Heart right ventricle (tissue), 16 donors: ENCODE results near the gene NOS1AP. TPM values are rescaled to one million over a fixed set of nuclear protein-coding genes. Genes with fewer than 3 reads are reported as not detected.

ENCODE experiments used
- ATAC-seq, 8 donors: fragments of 200-7000 bp; cut with Tn5 transposase; one replicate each; pipeline ENCODE4 v1.9.1; 2020; ENCODE audit warnings: mild to moderate bottlenecking in 8 of 8, moderate library complexity in 8 of 8, moderate number of reproducible peaks in 1 of 8
- DNase-seq, 2 donors: peaks; one replicate each; pipeline ENCODE4 v3.0.0-alpha.2; 2020
- H3K27ac ChIP-seq, 10 donors: fragments of 200-600 bp; sonication (generic) in 2 of 10; one replicate each; pipeline versions ENCODE4 v1.5.0 to v1.8.0; 2020 to 2022; ENCODE audit warnings: mild to moderate bottlenecking in 3 of 10
- H3K27me3 ChIP-seq, 7 donors: fragments of 200-600 bp; one replicate each; pipeline ENCODE4 v1.8.0; 2021 to 2022; ENCODE audit warnings: mild to moderate bottlenecking in 2 of 7
- H3K36me3 ChIP-seq, 9 donors: fragments of 200-600 bp; sonication (generic) in 1 of 9; one replicate each; pipeline versions ENCODE4 v1.5.0 to v1.8.0; 2020 to 2022; ENCODE audit warnings: mild to moderate bottlenecking in 2 of 9
- H3K4me1 ChIP-seq, 9 donors: fragments of 200-600 bp; sonication (generic) in 1 of 9; one replicate each; pipeline versions ENCODE4 v1.5.0 to v1.8.0; 2020 to 2022; ENCODE audit warnings: mild to moderate bottlenecking in 4 of 9
- H3K4me3 ChIP-seq, 10 donors: fragments of 200-600 bp; sonication (generic) in 2 of 10; one replicate each; pipeline versions ENCODE4 v1.5.0 to v1.8.0; 2020 to 2022; ENCODE audit warnings: mild to moderate bottlenecking in 7 of 10, moderate library complexity in 2 of 10
- H3K9me3 ChIP-seq, 11 donors: fragments of 200-600 bp in 10 of 11; sonication (generic) in 2 of 11; one replicate each; pipeline versions ENCODE4 v1.5.0 to v1.8.0; 2013 to 2022; ENCODE audit warnings: mild to moderate bottlenecking in 2 of 11, control low read depth in 1 of 11, moderate library complexity in 1 of 11
- WGBS, 2 donors: extraction: QIAGEN DNeasy Blood & Tissue Kit; methylation state at CpG; one replicate each; pipeline ENCODE4 v1.1.7; 2013; ENCODE audit warnings: inconsistent platforms in 1 of 2; 5-methylcytosine and 5-hydroxymethylcytosine counted together
- intact Hi-C, 10 donors: fragments of 100-400 bp; cut with DNase I; formaldehyde crosslinking; loops; one replicate each; pipeline versions ENCODE4 v1.11.1 to v1.14.2; 2022
- polyA plus RNA-seq, 2 donors: library from polyadenylated mRNA; stranded (reverse); fragments of 200-250 nt; gene quantifications; one replicate each; pipeline ENCODE4 v1.2.3, GENCODE V29; 2013
- total RNA-seq, 10 donors: library from RNA; stranded (reverse); fragmentation: NEBNext Ultra II Directional in 3 of 10; extraction: Animal tissue kit (Norgen Biotek cat#: 25700) in 3 of 10; gene quantifications; one replicate each; pipeline versions ENCODE4 v1.2.1 to v1.2.4, GENCODE V29; 2021 to 2023
- TF ChIP-seq, protein P1 (sequence below), 9 donors: fragments of 200-600 bp; sonication (generic) in 2 of 9; IDR thresholded peaks; one replicate each; pipeline versions ENCODE4 v1.5.0 to v1.8.0; 2021 to 2022; ENCODE audit warnings: antibody characterized with exemption in 9 of 9, mild to moderate bottlenecking in 5 of 9, moderate library complexity in 1 of 9
- donor health status: Arrhythmogenic right ventricular cardiomyopathy.
- donor health status: ischemic (EF 13 %, LVEDD 7.1; RV severe dilation, severe dysfunction).
- donor health status: healthy with polysubstance abuse.
- donor health status: DM: no; HTN: yes; CAD: no.
- donor health status: DM: no; HTN: no; CAD: no.
- donor health status: ischemic (EF 25% LVEDD 6.9; RV normal size, moderate dysfunction).
- donor health status: ischemic (EF 25% LVEDD 5.7; RV mildly dilated, moderate dysfunction).
- donor health status: healthy.
- donor health status: DM: yes; HTN: yes; CAD: no.
- donor health status: Ischemic cardiomyopathy.
- donor health status: ischemic (EF 35%, LVEDD 5.7; RV mildly dilated, moderate dysfunction).
- donor health status: nonischemic (EF 11% LVEDD 7.7; RV severe dilation, severe dysfunction).
- donor health status: DM: yes; HTN: yes; CAD: no.
- donor health status: PGD.
- donor health status: ischemic (EF 29% LVEDD 5.4; RV normal size, mild dysfunction).
- donor health status: nonischemic (EF 23%, LVEDD 6.1; RV moderate dilation, normal function).

NOS1AP gene
- total and polyA plus RNA-seq, 12 donors = 0.19 to 7.1 (median 4.6) TPM

DNA sequence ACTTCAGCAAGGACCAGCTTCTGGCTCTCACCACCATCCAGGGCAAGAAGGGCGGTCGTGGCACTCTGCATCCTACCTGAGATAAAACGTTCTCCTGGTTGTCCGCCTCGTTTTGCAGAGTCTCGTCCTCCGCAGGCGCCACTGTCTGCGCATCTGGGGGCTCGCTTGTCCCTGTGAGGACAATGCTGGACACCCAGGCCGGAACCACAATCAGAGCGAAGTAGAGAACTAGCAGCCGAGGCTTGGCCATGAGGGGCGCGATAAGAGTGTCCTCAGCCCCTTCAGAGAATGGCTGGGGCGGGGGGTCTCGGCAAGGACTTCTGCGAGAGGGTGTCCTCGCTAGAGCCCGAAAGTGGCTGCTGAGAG is 46.3 kb upstream of the NOS1AP start:
- H3K27me3 ChIP-seq = peaks cover 0 to 45% (median 11%) of the 10 kb centered on the region in 7 donors
- intact Hi-C loops = loop anchor here in 3 of 10 donors (5.0 to 10.0 kb wide), 4 partner anchors 48 to 231 kb away; no protein-coding TSS in a partner anchor
- H3K27ac ChIP-seq = peak overlapping the region in 3 of 10 donors; percentile 32 to 88 (median 49)
- TF ChIP-seq, protein P1, sequence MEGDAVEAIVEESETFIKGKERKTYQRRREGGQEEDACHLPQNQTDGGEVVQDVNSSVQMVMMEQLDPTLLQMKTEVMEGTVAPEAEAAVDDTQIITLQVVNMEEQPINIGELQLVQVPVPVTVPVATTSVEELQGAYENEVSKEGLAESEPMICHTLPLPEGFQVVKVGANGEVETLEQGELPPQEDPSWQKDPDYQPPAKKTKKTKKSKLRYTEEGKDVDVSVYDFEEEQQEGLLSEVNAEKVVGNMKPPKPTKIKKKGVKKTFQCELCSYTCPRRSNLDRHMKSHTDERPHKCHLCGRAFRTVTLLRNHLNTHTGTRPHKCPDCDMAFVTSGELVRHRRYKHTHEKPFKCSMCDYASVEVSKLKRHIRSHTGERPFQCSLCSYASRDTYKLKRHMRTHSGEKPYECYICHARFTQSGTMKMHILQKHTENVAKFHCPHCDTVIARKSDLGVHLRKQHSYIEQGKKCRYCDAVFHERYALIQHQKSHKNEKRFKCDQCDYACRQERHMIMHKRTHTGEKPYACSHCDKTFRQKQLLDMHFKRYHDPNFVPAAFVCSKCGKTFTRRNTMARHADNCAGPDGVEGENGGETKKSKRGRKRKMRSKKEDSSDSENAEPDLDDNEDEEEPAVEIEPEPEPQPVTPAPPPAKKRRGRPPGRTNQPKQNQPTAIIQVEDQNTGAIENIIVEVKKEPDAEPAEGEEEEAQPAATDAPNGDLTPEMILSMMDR (IDR thresholded peaks at IDR 0.05) = no peak
- peaks cover 0 to 17% (median 0%) of the 10 kb centered on the region in 9 donors for H3K36me3 ChIP-seq
- ATAC-seq (peak in 5 of 8 donors; percentile 3 to 22 (median 7)), DNase-seq (peak in 1 of 2 donors; percentile 10)
- peaks cover 0 to 6% (median 0%) of the 10 kb centered on the region in 11 donors for H3K9me3 ChIP-seq
- H3K4me3 ChIP-seq = peak overlapping the region; percentile 47 to 79 (median 64)
- peaks cover 6 to 81% (median 37%) of the 10 kb centered on the region in 9 donors for H3K4me1 ChIP-seq
- WGBS, 2 donors = 31 to 36% methylated on average over 20 of the region's 20 CpGs

DNA sequence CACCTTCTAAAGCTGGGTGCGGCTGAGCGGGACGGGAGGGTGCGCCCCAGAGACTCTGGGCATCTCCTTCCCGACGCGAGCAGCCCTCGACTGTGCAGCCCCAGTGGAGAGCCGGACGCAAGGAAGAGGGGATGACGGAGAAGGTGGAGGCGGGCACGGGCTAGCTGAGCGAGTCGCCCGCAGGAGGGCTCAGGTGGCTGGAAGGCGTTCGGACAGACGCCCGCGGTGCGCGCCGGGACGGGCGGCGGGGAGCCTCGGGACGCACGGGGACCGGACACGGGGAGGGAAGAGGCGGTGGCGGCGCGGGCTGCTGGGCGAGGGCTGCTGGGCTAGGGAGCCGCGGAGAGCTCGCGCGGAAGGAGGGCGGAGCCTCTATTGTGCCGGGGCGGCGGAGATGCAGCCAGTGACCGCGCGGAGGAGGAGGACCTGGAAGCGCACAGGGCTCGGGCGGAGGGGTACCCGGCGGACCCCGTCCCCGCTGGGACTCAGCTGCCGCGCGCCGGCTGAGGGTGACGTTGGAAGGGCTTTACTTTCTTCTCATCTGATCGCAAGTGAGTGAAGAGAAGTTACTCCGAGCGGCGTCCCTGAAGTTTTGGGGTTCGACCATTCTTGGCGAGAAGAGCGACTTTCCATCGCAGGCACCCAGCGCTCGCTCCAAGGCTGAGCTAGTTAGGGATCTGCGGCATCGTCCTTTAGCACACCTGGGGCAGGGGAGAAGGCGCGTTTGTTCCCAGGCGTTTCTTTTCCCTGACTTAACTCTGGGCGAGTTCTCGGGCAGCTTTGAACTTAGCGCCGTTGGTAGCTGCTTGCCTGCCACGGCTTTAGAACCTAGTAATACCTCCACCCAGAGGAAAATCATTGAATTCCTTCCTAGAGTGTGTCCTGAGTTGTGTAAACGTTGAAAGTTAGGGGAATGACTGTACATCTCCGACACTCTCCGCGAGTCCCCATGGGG is 45.7 kb upstream of the NOS1AP start, which contains the start of gene OLFML2B:
Gene OLFML2B (minus strand): TSS at position 323 of the 955 bp plus-strand sequence. CDS start 439 bp downstream, outside the sequence.
- TF ChIP-seq, protein P1 (IDR thresholded peaks at IDR 0.05) = peak in 6 of 9 donors; percentile 13 to 50 (median 40)
- peaks cover 0 to 10% (median 0%) of the 10 kb centered on the region in 9 donors for H3K36me3 ChIP-seq
- H3K4me3 ChIP-seq = peak within 1 kb of the TSS; percentile 47 to 79 (median 64)
- H3K4me1 ChIP-seq = peaks cover 6 to 81% (median 32%) of the 10 kb centered on the region in 9 donors
- WGBS, 2 donors = 1% methylated on average over 84 to 85 of the region's 85 CpGs
- peaks cover 0 to 47% (median 11%) of the 10 kb centered on the region in 7 donors for H3K27me3 ChIP-seq
- ATAC-seq (peak; percentile 84 to 92 (median 88)), DNase-seq (peak; percentile 61 to 76)
- peak within 1 kb of the TSS in 3 of 10 donors; percentile 32 to 88 (median 49) for H3K27ac ChIP-seq
- intact Hi-C loops = loop anchor here in 3 of 10 donors (5.0 to 10.0 kb wide), 4 partner anchors 49 to 232 kb away; no protein-coding TSS in a partner anchor
- peaks cover 0 to 6% (median 0%) of the 10 kb centered on the region in 11 donors for H3K9me3 ChIP-seq

DNA sequence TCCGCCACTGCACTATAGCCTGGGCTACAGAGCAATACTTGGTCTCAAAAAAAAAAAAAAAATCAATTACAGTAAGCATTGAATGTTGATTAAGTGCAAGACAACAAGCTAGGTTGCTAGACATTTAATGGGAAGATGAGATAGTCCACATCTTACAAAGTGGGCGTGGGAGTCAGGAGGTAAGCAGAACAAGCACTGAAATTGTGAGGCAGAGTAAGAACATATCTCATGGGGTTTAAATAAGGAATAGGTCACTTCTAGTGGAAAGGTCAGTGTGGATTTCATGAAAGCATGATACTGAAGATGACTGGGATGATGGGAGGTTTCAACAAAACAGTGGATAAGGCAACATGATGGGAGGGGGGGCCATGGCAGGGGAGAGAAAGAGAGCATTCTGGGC is 44.0 kb upstream of the NOS1AP start:
- H3K27ac ChIP-seq = no peak overlapping the region
- TF ChIP-seq, protein P1 (IDR thresholded peaks at IDR 0.05) = no peak
- intact Hi-C loops = loop anchor here in 2 of 10 donors (10.0 kb wide), 2 partner anchors 51 to 161 kb away; no protein-coding TSS in a partner anchor
- no peak for ATAC-seq
- H3K9me3 ChIP-seq = peaks cover 0 to 6% (median 0%) of the 10 kb centered on the region in 11 donors
- no peak overlapping the region for H3K4me3 ChIP-seq
- no peaks in the 10 kb centered on the region for H3K36me3 ChIP-seq
- WGBS, 2 donors = 95 to 97% methylated on average over 2 of the region's 2 CpGs
- peaks cover 0 to 70% (median 15%) of the 10 kb centered on the region in 9 donors for H3K4me1 ChIP-seq
- DNase-seq = no peak
- peaks cover 0 to 47% (median 11%) of the 10 kb centered on the region in 7 donors for H3K27me3 ChIP-seq

DNA sequence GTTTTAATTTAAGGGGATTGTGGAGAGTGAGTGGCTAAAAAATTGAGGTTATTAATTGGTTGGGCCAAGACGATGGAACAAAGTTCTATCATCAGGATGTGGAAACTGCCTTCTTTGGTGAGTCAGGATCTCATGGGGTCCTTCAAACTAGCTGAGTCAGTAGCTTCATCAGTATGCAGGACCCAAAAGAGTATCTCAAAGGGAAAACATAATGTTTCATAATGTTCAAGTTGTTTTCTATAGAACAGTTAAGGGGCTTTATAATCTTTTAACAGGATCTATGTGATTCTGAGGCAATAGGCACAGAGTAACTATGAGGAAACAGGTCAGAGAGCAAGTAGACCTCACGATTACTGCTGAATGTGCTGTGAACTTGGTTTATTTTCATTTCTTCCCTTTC is 42.6 kb upstream of the NOS1AP start:
- 83 to 87% methylated on average over 2 of the region's 2 CpGs for WGBS, 2 donors
- no peak for ATAC-seq
- TF ChIP-seq, protein P1 (IDR thresholded peaks at IDR 0.05) = no peak
- H3K4me1 ChIP-seq = peaks cover 0 to 58% (median 11%) of the 10 kb centered on the region in 9 donors
- H3K9me3 ChIP-seq = peaks cover 0 to 6% (median 0%) of the 10 kb centered on the region in 11 donors
- H3K27ac ChIP-seq = peak overlapping the region in 1 of 10 donors; percentile 48
- H3K4me3 ChIP-seq = no peak overlapping the region
- no peak for DNase-seq
- H3K27me3 ChIP-seq = peaks cover 0 to 47% (median 11%) of the 10 kb centered on the region in 7 donors
- intact Hi-C loops = loop anchor here in 2 of 10 donors (10.0 kb wide), 2 partner anchors 52 to 162 kb away; no protein-coding TSS in a partner anchor
- H3K36me3 ChIP-seq = no peaks in the 10 kb centered on the region
